Neural cell (in vitro differentiated cells): ENCODE results near the gene TGM5. TPM values are rescaled to one million over a fixed set of nuclear protein-coding genes. Genes with fewer than 3 reads are reported as not detected.

Experiments used
- H2AFZ ChIP-seq: fragments of 200-600, 300-800 bp; sonication (generic), shearing (Covaris generic); 2 replicates; pipeline ENCODE4 v1.6.0; 2014; ENCODE audit warnings: low read depth, mild to moderate bottlenecking, antibody characterized with exemption, low read length, moderate library complexity
- H3F3A ChIP-seq: fragments of 200-600 bp; shearing (Covaris generic); 2 replicates; pipeline ENCODE4 v1.6.1; 2016; ENCODE audit warnings: mild to moderate bottlenecking, moderate library complexity, mixed read lengths, antibody characterized with exemption, low read length; ENCODE audit not compliant: insufficient read depth, poor library complexity, severe bottlenecking
- H3K27ac ChIP-seq: fragments of 200-600, 300-800 bp; sonication (generic), shearing (Covaris generic); 2 replicates; pipeline ENCODE4 v1.5.1; 2014; ENCODE audit warnings: mild to moderate bottlenecking, low read length, moderate library complexity
- H3K27me3 ChIP-seq: fragments of 300-800, 200-600 bp; sonication (generic), shearing (Covaris generic); 2 replicates; pipeline ENCODE4 v1.6.0; 2014; ENCODE audit warnings: mild to moderate bottlenecking, low read depth, low read length, moderate library complexity; ENCODE audit not compliant: insufficient read depth
- H3K36me3 ChIP-seq: fragments of 300-800, 200-600 bp; sonication (generic), shearing (Covaris generic); 2 replicates; pipeline ENCODE4 v1.5.1; 2014; ENCODE audit warnings: mild to moderate bottlenecking, antibody characterized with exemption, low read length, moderate library complexity; ENCODE audit not compliant: insufficient read depth
- H3K4me2 ChIP-seq: fragments of 300-800, 200-600 bp; sonication (generic), shearing (Covaris generic); 2 replicates; pipeline ENCODE4 v1.6.0; 2014; ENCODE audit warnings: mild to moderate bottlenecking, low read length
- H3K4me3 ChIP-seq: fragments of 300-800, 200-600 bp; sonication (generic), shearing (Covaris generic); 2 replicates; pipeline ENCODE4 v1.5.1; 2014; ENCODE audit warnings: mild to moderate bottlenecking, low read length, moderate library complexity
- H3K79me2 ChIP-seq: fragments of 200-600 bp; shearing (Covaris generic); replicated peaks from 2 replicates; pipeline ENCODE4 v1.6.0; 2014; ENCODE audit warnings: mild to moderate bottlenecking, low read length, moderate library complexity; ENCODE audit not compliant: insufficient read depth
- H3K9ac ChIP-seq: fragments of 300-800, 200-600 bp; sonication (generic), shearing (Covaris generic); 2 replicates; pipeline ENCODE4 v1.6.1; 2016; ENCODE audit warnings: mild to moderate bottlenecking, low read length, mixed read lengths
- H3K9me2 ChIP-seq: fragments of 200-600 bp; shearing (Covaris generic); 2 replicates; pipeline ENCODE4 v1.6.1; 2016; ENCODE audit warnings: mild to moderate bottlenecking, low read length, mixed read lengths; ENCODE audit not compliant: insufficient read depth
- H3K9me3 ChIP-seq: fragments of 200-600, 300-800 bp; sonication (generic), shearing (Covaris generic); 2 replicates; pipeline ENCODE4 v1.6.1; 2016; ENCODE audit warnings: mild to moderate bottlenecking, mixed run types, low read length, moderate library complexity, mixed read lengths
- H4K20me1 ChIP-seq: fragments of 200-600 bp; shearing (Covaris generic); 2 replicates; pipeline ENCODE4 v1.6.1; 2016; ENCODE audit warnings: mild to moderate bottlenecking, mixed run types; ENCODE audit not compliant: insufficient read depth
- CTCF ChIP-seq: fragments of 450-650 bp; IDR thresholded peaks from 2 replicates; pipeline ENCODE4 v1.5.1; 2014; ENCODE audit warnings: antibody characterized with exemption, mild to moderate bottlenecking, moderate library complexity; ENCODE audit not compliant: poor library complexity, severe bottlenecking
- EP300 ChIP-seq: fragments of 450-650 bp; conservative IDR thresholded peaks from 2 replicates; pipeline ENCODE4 v1.6.1; 2014; ENCODE audit warnings: antibody characterized with exemption, mild to moderate bottlenecking, moderate library complexity; ENCODE audit not compliant: poor library complexity, severe bottlenecking
- EZH2 ChIP-seq: fragments of 200-600, 300-800 bp; shearing (Covaris generic), sonication (generic); IDR thresholded peaks from 2 replicates; pipeline ENCODE4 v1.6.1; 2014; ENCODE audit warnings: antibody characterized with exemption, low read length, borderline replicate concordance, mild to moderate bottlenecking; ENCODE audit not compliant: insufficient read depth, poor library complexity, severe bottlenecking
- MXI1 ChIP-seq: fragments of 450-650 bp; conservative IDR thresholded peaks from 2 replicates; pipeline ENCODE4 v1.6.1; 2014; ENCODE audit warnings: antibody characterized with exemption, mild to moderate bottlenecking; ENCODE audit not compliant: poor library complexity, severe bottlenecking
- POLR2AphosphoS5 ChIP-seq: IDR thresholded peaks from 2 replicates; pipeline ENCODE4 v1.6.1; 2012
- RAD21 ChIP-seq: fragments of 450-650 bp; conservative IDR thresholded peaks from 2 replicates; pipeline ENCODE4 v1.6.1; 2014; ENCODE audit warnings: antibody characterized with exemption, mild to moderate bottlenecking, moderate library complexity
- REST ChIP-seq: IDR thresholded peaks from 2 replicates; pipeline ENCODE4 v1.6.1; 2012; ENCODE audit warnings: borderline replicate concordance
- SMC3 ChIP-seq: fragments of 450-650 bp; conservative IDR thresholded peaks from 2 replicates; pipeline ENCODE4 v1.6.1; 2014; ENCODE audit warnings: antibody characterized with exemption, mild to moderate bottlenecking, moderate library complexity; ENCODE audit not compliant: poor library complexity
- TAF1 ChIP-seq: IDR thresholded peaks from 2 replicates; pipeline ENCODE4 v1.6.1; 2012; ENCODE audit warnings: low read depth
- polyA plus RNA-seq: library from polyadenylated mRNA; depleted of rRNA; stranded (reverse); fragments of >200 nt; gene quantifications from 2 replicates; pipeline ENCODE4 v1.2.3, GENCODE V29; 2014

Gene TGM5
- polyA plus RNA-seq, 1 donor from 2014 or later, result not detected

GRCh38 chr15:43251185-43251870, 15.4 kb downstream of the TGM5 start:
- Histone ChIP-seq H3K9me2 (no peaks in the 10 kb centered on the region), H3K9ac (no peak overlapping the region), H3F3A (no peaks in the 10 kb centered on the region), H4K20me1 (no peaks in the 10 kb centered on the region), H3K9me3 (no peaks in the 10 kb centered on the region), H3K4me3 (no peak overlapping the region), H3K4me2 (no peak overlapping the region), H3K79me2 (no peaks in the 10 kb centered on the region), H3K27me3 (no peaks in the 10 kb centered on the region), H3K27ac (no peak overlapping the region), H2AFZ (no peak overlapping the region), H3K36me3 (no peaks in the 10 kb centered on the region)
- TF ChIP-seq POLR2AphosphoS5, result no peak
- no peak for TF ChIP-seq EP300
- TF ChIP-seq MXI1, result no peak
- TF ChIP-seq SMC3, result no peak
- TF ChIP-seq TAF1, result no peak
- no peak for TF ChIP-seq RAD21
- TF ChIP-seq REST, result no peak
- TF ChIP-seq CTCF, result no peak
- no peak for TF ChIP-seq EZH2

- H3K9me3 ChIP-seq, result no peaks in the 10 kb centered on the region
- H3K9ac ChIP-seq, result no peak overlapping the region
- H3K27ac ChIP-seq, result no peak overlapping the region
- H3F3A ChIP-seq, result no peaks in the 10 kb centered on the region
- H4K20me1 ChIP-seq, result no peaks in the 10 kb centered on the region
- H2AFZ ChIP-seq, result no peak overlapping the region
- no peak overlapping the region for H3K4me2 ChIP-seq
- H3K27me3 ChIP-seq, result no peaks in the 10 kb centered on the region
- no peaks in the 10 kb centered on the region for H3K36me3 ChIP-seq
- TF ChIP-seq RAD21 (no peak), POLR2AphosphoS5 (no peak), MXI1 (no peak), EZH2 (no peak), EP300 (no peak), REST (no peak), CTCF (no peak), SMC3 (no peak), TAF1 (no peak)
- H3K9me2 ChIP-seq, result no peaks in the 10 kb centered on the region
- no peak overlapping the region for H3K4me3 ChIP-seq
- no peaks in the 10 kb centered on the region for H3K79me2 ChIP-seq
Observed at GRCh38 chr15:43250785-43251184, 15.9 kb downstream of the TGM5 start.
